ENCODE data around the gene PSIP1.
"Not testable (repeated sequence)": the region's sequence is repeated elsewhere in the genome, so short reads cannot be mapped to it uniquely, and the experiment has no call there.

The PSIP1 gene

DNA sequence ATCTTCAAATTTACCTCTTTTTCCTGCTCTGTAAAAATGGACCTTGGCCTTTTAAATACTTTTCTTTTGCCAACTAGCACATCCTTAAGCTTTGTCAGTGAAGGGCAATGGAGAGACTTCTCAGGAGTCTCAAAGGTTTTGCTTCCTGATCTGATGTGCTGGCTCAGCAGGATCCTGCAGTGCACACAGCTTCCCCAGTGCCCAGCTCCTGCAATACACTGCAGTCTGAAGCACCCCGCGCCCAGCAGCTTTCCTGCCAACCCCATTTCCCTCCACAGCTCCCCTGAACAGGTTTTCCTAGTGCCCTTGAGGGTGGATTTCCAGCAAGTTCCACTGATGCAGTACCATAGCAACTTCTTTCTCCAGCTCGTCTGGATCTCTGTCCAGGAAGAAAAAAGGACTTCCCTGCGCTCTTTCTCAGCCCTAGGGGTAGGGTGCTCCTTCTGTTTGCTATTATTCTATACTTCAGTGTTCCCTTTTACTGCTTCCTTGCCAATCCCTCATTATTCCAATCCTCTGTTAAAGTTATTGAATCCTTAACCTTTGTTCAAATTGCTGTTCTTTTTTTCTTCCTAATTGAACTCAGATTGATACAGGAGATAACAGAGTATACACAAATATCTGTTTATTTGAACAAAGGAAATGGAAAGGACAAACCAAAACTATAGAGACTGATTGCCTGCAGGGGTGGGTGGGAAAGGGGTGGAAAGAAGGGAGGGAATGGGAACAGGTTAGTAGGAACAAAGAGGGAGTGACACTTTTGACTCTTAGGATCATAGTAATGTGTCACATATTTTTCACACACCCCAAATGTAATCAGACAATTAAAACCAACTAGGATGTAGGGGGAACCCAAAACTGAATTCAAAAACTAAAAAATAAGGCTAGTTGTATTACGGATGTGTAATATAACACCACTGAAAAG is 79.6 kb downstream of the PSIP1 start:
- peak; percentile 50 for DNase-seq

GRCh38 chr9:15427702-15428101 is 83.1 kb downstream of the PSIP1 start:
- not testable (repeated sequence) for DNase-seq

- no peak for DNase-seq
Observed at GRCh38 chr9:15426019-15426418, 84.8 kb downstream of the PSIP1 start.

DNA sequence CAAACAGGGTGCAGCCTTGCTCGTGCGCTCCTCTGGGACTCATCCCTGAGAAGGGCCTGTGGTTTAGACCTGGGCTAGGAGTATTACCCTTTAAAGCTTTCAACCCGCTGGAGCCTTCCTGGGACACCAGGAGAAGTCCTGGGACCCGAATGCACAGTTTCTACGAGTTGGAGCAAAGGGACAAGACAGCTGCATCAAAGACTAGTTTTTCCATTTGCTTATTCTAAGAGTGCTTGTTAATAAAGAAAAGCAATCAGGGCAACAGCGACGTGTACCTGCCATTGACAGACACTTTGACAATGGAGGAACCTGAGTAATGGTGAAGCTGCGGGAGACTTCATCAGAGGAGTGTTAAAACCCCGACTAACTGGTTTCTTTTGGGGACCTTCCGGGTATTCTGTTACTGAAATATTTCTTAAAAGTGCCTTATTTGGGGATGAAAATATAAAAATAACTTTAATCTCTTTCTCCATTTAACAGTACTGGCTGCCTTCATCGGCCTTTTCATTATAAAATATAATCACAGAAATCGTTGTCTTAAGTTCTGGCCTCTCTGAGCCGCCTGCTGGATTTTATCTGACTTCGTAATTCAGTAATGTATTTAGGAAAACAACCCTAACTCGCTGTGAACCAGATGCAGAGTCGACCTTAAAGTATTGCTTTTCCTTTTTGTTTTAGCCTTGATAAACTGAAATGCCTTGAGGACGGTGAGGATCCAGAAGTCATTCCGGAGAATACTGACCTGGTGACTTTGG is 87.4 kb downstream of the PSIP1 start:
- no peak for DNase-seq

GRCh38 chr9:15422372-15423230 is 88.2 kb downstream of the PSIP1 start, which contains the start of gene SNAPC3:
TSS of gene SNAPC3 (plus strand) at chr9:15422876. CDS start at chr9:15422880, 4 bp downstream.
- DNase-seq = peak; percentile 92

GRCh38 chr9:15421990-15422371 is 88.8 kb downstream of the PSIP1 start:
- no peak for DNase-seq

- DNase-seq = no peak
Observed at GRCh38 chr9:15421532-15421931, 89.2 kb downstream of the PSIP1 start.

- DNase-seq = no peak
Observed at GRCh38 chr9:15420796-15421195, 90.0 kb downstream of the PSIP1 start.

- DNase-seq = no peak
Observed at GRCh38 chr9:15417626-15418025, 93.1 kb downstream of the PSIP1 start.

GRCh38 chr9:15416880-15417279 is 93.9 kb downstream of the PSIP1 start:
- peak; percentile 33 for DNase-seq
